Right atrium auricular region (tissue), 2 donors: ENCODE data around the gene PSME3IP1. TPM values are rescaled to one million over a fixed set of nuclear protein-coding genes. Genes with fewer than 3 reads are reported as not detected.
"Not testable (repeated sequence)": the region's sequence is repeated elsewhere in the genome, so short reads cannot be mapped to it uniquely, and the experiment has no call there.

Source experiments
- DNase-seq: peaks from one replicate; pipeline ENCODE4 v3.0.0-alpha.2; 2019; ENCODE audit warnings: low spot score
- H3K27ac ChIP-seq, 2 donors: fragments of 200-600 bp; sonication (generic); 1 replicate in 1 of 2; 2 replicates in 1 of 2; pipeline ENCODE4 v1.5.1; 2016 to 2019
- H3K27me3 ChIP-seq, 2 donors: fragments of 200-600 bp; sonication (generic); one replicate each; pipeline versions ENCODE4 v1.5.1 to v1.6.0; 2017 to 2019
- H3K36me3 ChIP-seq: fragments of 200-600 bp; sonication (generic); one replicate; pipeline ENCODE4 v1.5.1; 2016
- H3K4me1 ChIP-seq, 2 donors: fragments of 200-600 bp; sonication (generic); one replicate each; pipeline versions ENCODE4 v1.5.1 to v1.6.0; 2017 to 2019
- H3K4me3 ChIP-seq, 2 donors: fragments of 200-600 bp; sonication (generic); 1 replicate in 1 of 2; 2 replicates in 1 of 2; pipeline ENCODE4 v1.5.1; 2017 to 2019; ENCODE audit warnings: mild to moderate bottlenecking in 1 of 2, moderate library complexity in 1 of 2
- H3K9me3 ChIP-seq, 2 donors: fragments of 200-600 bp; sonication (generic); one replicate each; pipeline ENCODE4 v1.5.1; 2019
- CTCF ChIP-seq, 2 donors: fragments of 200-600 bp; sonication (generic); IDR thresholded peaks; one replicate each; pipeline ENCODE4 v1.5.1; 2019; ENCODE audit warnings: antibody characterized with exemption in 2 of 2
- total RNA-seq, 2 donors: library from RNA; depleted of rRNA; stranded (reverse); fragments of >200 nt; gene quantifications; one replicate each; pipeline ENCODE4 v1.1.0, GENCODE V29; 2016

Gene PSME3IP1
- total RNA-seq, 2 donors from 2014 or later = 55.7 to 79.0 TPM

- Histone ChIP-seq H3K27me3 (no peaks in the 10 kb centered on the region), H3K4me1 (peaks cover 0 to 33% of the 10 kb centered on the region in 2 donors), H3K9me3 (no peaks in the 10 kb centered on the region), H3K36me3 (no peaks in the 10 kb centered on the region), H3K4me3 (no peak overlapping the region), H3K27ac (no peak overlapping the region)
- DNase-seq = no peak
- no peak for TF ChIP-seq CTCF (IDR thresholded peaks at IDR 0.05)
Measured at GRCh38 chr16:57192720-57193486, 7.1 kb upstream of the PSME3IP1 start.

- H3K4me3 ChIP-seq = no peak overlapping the region
- H3K4me1 ChIP-seq = peaks cover 0 to 40% of the 10 kb centered on the region in 2 donors
- H3K9me3 ChIP-seq = no peaks in the 10 kb centered on the region
- no peak overlapping the region for H3K27ac ChIP-seq
- no peaks in the 10 kb centered on the region for H3K36me3 ChIP-seq
- H3K27me3 ChIP-seq = no peaks in the 10 kb centered on the region
- no peak for TF ChIP-seq CTCF (IDR thresholded peaks at IDR 0.05)
- DNase-seq = no peak
Measured at GRCh38 chr16:57192146-57192545, 6.3 kb upstream of the PSME3IP1 start.

- Histone ChIP-seq H3K4me3 (no peak overlapping the region), H3K36me3 (no peaks in the 10 kb centered on the region), H3K9me3 (no peaks in the 10 kb centered on the region), H3K27me3 (no peaks in the 10 kb centered on the region), H3K4me1 (peaks cover 0 to 36% of the 10 kb centered on the region in 2 donors), H3K27ac (no peak overlapping the region)
- TF ChIP-seq CTCF (IDR thresholded peaks at IDR 0.05) = no peak
- no peak for DNase-seq
Measured at GRCh38 chr16:57191056-57191571, 5.3 kb upstream of the PSME3IP1 start.

- H3K27me3 ChIP-seq = no peaks in the 10 kb centered on the region
- DNase-seq = no peak
- H3K36me3 ChIP-seq = no peaks in the 10 kb centered on the region
- H3K4me1 ChIP-seq = peaks cover 0 to 38% of the 10 kb centered on the region in 2 donors
- H3K4me3 ChIP-seq = no peak overlapping the region
- no peak for TF ChIP-seq CTCF (IDR thresholded peaks at IDR 0.05)
- H3K9me3 ChIP-seq = no peaks in the 10 kb centered on the region
- H3K27ac ChIP-seq = no peak overlapping the region
Measured at GRCh38 chr16:57190136-57190535, 4.3 kb upstream of the PSME3IP1 start.

GRCh38 chr16:57189527-57189926 lies 3.7 kb upstream of the PSME3IP1 start:
- H3K27ac ChIP-seq, H3K4me3 ChIP-seq, H3K9me3 ChIP-seq, H3K27me3 ChIP-seq, H3K36me3 ChIP-seq, DNase-seq: not testable (repeated sequence)
- peaks cover 0 to 44% of the 10 kb centered on the region in 2 donors for H3K4me1 ChIP-seq

GRCh38 chr16:57188711-57189002 lies 2.8 kb upstream of the PSME3IP1 start:
- Histone ChIP-seq H3K27ac (no peak overlapping the region), H3K4me3 (no peak overlapping the region), H3K27me3 (no peaks in the 10 kb centered on the region), H3K4me1 (peaks cover 0 to 44% of the 10 kb centered on the region in 2 donors), H3K9me3 (no peaks in the 10 kb centered on the region), H3K36me3 (no peaks in the 10 kb centered on the region)
- DNase-seq = no peak
- no peak for TF ChIP-seq CTCF (IDR thresholded peaks at IDR 0.05)

GRCh38 chr16:57187902-57188710 lies 2.3 kb upstream of the PSME3IP1 start:
- not testable (repeated sequence) for H3K9me3 ChIP-seq, DNase-seq, H3K36me3 ChIP-seq, H3K27me3 ChIP-seq
- peak overlapping the region; percentile 93 to 97 for H3K27ac ChIP-seq
- H3K4me1 ChIP-seq = peaks cover 0 to 44% of the 10 kb centered on the region in 2 donors
- peak overlapping the region in 1 of 2 donors; percentile 95 for H3K4me3 ChIP-seq
